Ishikawa (cell line): ENCODE measurements around the gene CARS1.
A peak's percentile ranks its signal among the peaks of the same experiment; 100 is the strongest.

ENCODE experiments used
- CEBPB ChIP-seq: IDR thresholded peaks from 2 replicates; pipeline ENCODE4 v1.6.1; 2012
- CREB1 ChIP-seq: IDR thresholded peaks from 2 replicates; pipeline ENCODE4 v1.6.1; 2012; ENCODE audit warnings: low read depth
- EGR1 ChIP-seq: IDR thresholded peaks from 2 replicates; pipeline ENCODE4 v1.6.1; 2012
- EP300 ChIP-seq: IDR thresholded peaks from 2 replicates; pipeline ENCODE4 v1.6.1; 2012; ENCODE audit warnings: borderline replicate concordance
- FOXM1 ChIP-seq: IDR thresholded peaks from 2 replicates; pipeline ENCODE4 v1.6.1; 2012; ENCODE audit warnings: low read depth, borderline replicate concordance
- MAX ChIP-seq: IDR thresholded peaks from 2 replicates; pipeline ENCODE4 v1.6.1; 2012
- NFIC ChIP-seq: IDR thresholded peaks from 2 replicates; pipeline ENCODE4 v1.6.1; 2012
- RAD21 ChIP-seq: IDR thresholded peaks from 2 replicates; pipeline ENCODE4 v1.6.1; 2012; ENCODE audit warnings: low read depth
- REST ChIP-seq: IDR thresholded peaks from 2 replicates; pipeline ENCODE4 v1.6.1; 2012; ENCODE audit warnings: low read depth, mild to moderate bottlenecking
- TAF1 ChIP-seq: IDR thresholded peaks from 2 replicates; pipeline ENCODE4 v1.6.1; 2012; ENCODE audit warnings: low read depth, mild to moderate bottlenecking
- TCF12 ChIP-seq: IDR thresholded peaks from 2 replicates; pipeline ENCODE4 v1.6.1; 2012; ENCODE audit warnings: low read depth
- TEAD4 ChIP-seq: IDR thresholded peaks from 2 replicates; pipeline ENCODE4 v1.6.1; 2012
- USF1 ChIP-seq: IDR thresholded peaks from 2 replicates; pipeline ENCODE4 v1.6.1; 2012
- YY1 ChIP-seq: IDR thresholded peaks from 2 replicates; pipeline ENCODE4 v1.6.1; 2012; ENCODE audit warnings: low read depth
- ZBTB7A ChIP-seq: IDR thresholded peaks from 2 replicates; pipeline ENCODE4 v1.6.1; 2012; ENCODE audit warnings: low read depth

CARS1 gene

GRCh38 chr11:3043315-3043871 is 13.8 kb downstream of the CARS1 start:
- TF ChIP-seq TEAD4 (no peak), FOXM1 (no peak), TCF12 (no peak), NFIC (no peak), REST (no peak), RAD21 (no peak), CEBPB (no peak), ZBTB7A (no peak)

GRCh38 chr11:3042496-3043314 is 14.5 kb downstream of the CARS1 start:
- TF ChIP-seq EGR1 (no peak), RAD21 (no peak), YY1 (no peak), CREB1 (no peak), ZBTB7A (0 out of 2 replicates have a peak, but pooled peaks have one; percentile 30), TCF12 (no peak), REST (no peak), EP300 (no peak), CEBPB (no peak), MAX (peak; percentile 52), TEAD4 (peak; percentile 61), NFIC (peak; percentile 32; the same call in 1 of the 2 replicates)

- TF ChIP-seq EGR1 (no peak), FOXM1 (no peak), TCF12 (no peak), EP300 (no peak), ZBTB7A (no peak), CREB1 (no peak), REST (no peak), USF1 (no peak), MAX (no peak), TEAD4 (no peak), TAF1 (no peak), YY1 (no peak), NFIC (no peak), RAD21 (no peak), CEBPB (no peak)
These were observed 15.4 kb downstream of the CARS1 start for GRCh38 chr11:3041699-3042441.

- TF ChIP-seq TEAD4 (no peak), TAF1 (no peak), ZBTB7A (no peak), TCF12 (no peak), REST (no peak), YY1 (no peak), CREB1 (no peak)
These were observed 16.3 kb downstream of the CARS1 start for GRCh38 chr11:3040881-3041280.
